ENCODE results near the gene STEAP4. TPM values are rescaled to one million over a fixed set of nuclear protein-coding genes. Genes with fewer than 3 reads are reported as not detected.
"Not testable (repeated sequence)": the region's sequence is repeated elsewhere in the genome, so short reads cannot be mapped to it uniquely, and the experiment has no call there.

The STEAP4 gene
- total RNA-seq, 2 experiments from 2014 or later: not detected

GRCh38 chr7:88262562-88262961 is 44.1 kb downstream of the STEAP4 start:
- Mint-ChIP-seq H3K4me3 (no peak overlapping the region), H3K27me3 (peaks cover 11% of the 10 kb centered on the region), H3K9me3 (ENCODE audit: low read depth) (no peaks in the 10 kb centered on the region), H3K4me1 (no peaks in the 10 kb centered on the region), H3K27ac (no peak overlapping the region), H3K36me3 (ENCODE audit: low read depth) (no peaks in the 10 kb centered on the region)
- CTCF ChIA-PET: no interaction called here
- intact Hi-C loops (cut with DNase I, micrococcal nuclease): no loop called here
- POLR2A ChIA-PET: no interaction called here
- ATAC-seq (no peak), DNase-seq (no peak)

GRCh38 chr7:88260719-88261118 is 46.0 kb downstream of the STEAP4 start:
- ATAC-seq (no peak), DNase-seq (no peak)
- Mint-ChIP-seq H3K4me3 (no peak overlapping the region), H3K27me3 (peaks cover 13% of the 10 kb centered on the region), H3K36me3 (ENCODE audit: low read depth) (no peaks in the 10 kb centered on the region), H3K4me1 (no peaks in the 10 kb centered on the region), H3K27ac (no peak overlapping the region), H3K9me3 (ENCODE audit: low read depth) (no peaks in the 10 kb centered on the region)
- ChIA-PET POLR2A (no interaction called here), CTCF (no interaction called here)
- intact Hi-C loops (cut with DNase I, micrococcal nuclease): no loop called here

GRCh38 chr7:88259656-88260380 is 46.9 kb downstream of the STEAP4 start:
- H3K9me3 Mint-ChIP-seq (ENCODE audit: low read depth): no peaks in the 10 kb centered on the region
- ChIA-PET POLR2A (no interaction called here), CTCF (no interaction called here)
- H3K4me1 Mint-ChIP-seq: no peaks in the 10 kb centered on the region
- intact Hi-C loops (cut with DNase I, micrococcal nuclease): no loop called here
- ATAC-seq (no peak), DNase-seq (no peak)
- no peaks in the 10 kb centered on the region for H3K36me3 Mint-ChIP-seq (ENCODE audit: low read depth)
- H3K27me3 Mint-ChIP-seq: peaks cover 13% of the 10 kb centered on the region
- no peak overlapping the region for H3K4me3 Mint-ChIP-seq
- no peak overlapping the region for H3K27ac Mint-ChIP-seq

GRCh38 chr7:88258296-88258695 is 48.4 kb downstream of the STEAP4 start:
- POLR2A ChIA-PET; H3K4me1 Mint-ChIP-seq; ATAC-seq; H3K4me3 Mint-ChIP-seq; H3K36me3 Mint-ChIP-seq (ENCODE audit: low read depth); DNase-seq; H3K27ac Mint-ChIP-seq; intact Hi-C loops (cut with DNase I, micrococcal nuclease): not testable (repeated sequence)
- CTCF ChIA-PET: interaction anchor here (0.8 kb wide), 1 partner anchor 15 kb away, joined by 3 read pairs; no protein-coding TSS in a partner anchor
- H3K27me3 Mint-ChIP-seq: peaks cover 13% of the 10 kb centered on the region
- H3K9me3 Mint-ChIP-seq (ENCODE audit: low read depth): peaks cover 11% of the 10 kb centered on the region

- H3K4me3 Mint-ChIP-seq: no peak overlapping the region
- H3K36me3 Mint-ChIP-seq (ENCODE audit: low read depth): no peaks in the 10 kb centered on the region
- POLR2A ChIA-PET: no interaction called here
- DNase-seq (no peak), ATAC-seq (no peak)
- no peak overlapping the region for H3K27ac Mint-ChIP-seq
- intact Hi-C loops (cut with DNase I, micrococcal nuclease): no loop called here
- peaks cover 11% of the 10 kb centered on the region for H3K9me3 Mint-ChIP-seq (ENCODE audit: low read depth)
- no peaks in the 10 kb centered on the region for H3K4me1 Mint-ChIP-seq
- CTCF ChIA-PET: no interaction called here
- peaks cover 13% of the 10 kb centered on the region for H3K27me3 Mint-ChIP-seq
These were observed 49.8 kb downstream of the STEAP4 start for GRCh38 chr7:88256906-88257305.

- Mint-ChIP-seq H3K27me3 (peaks cover 18% of the 10 kb centered on the region), H3K36me3 (ENCODE audit: low read depth) (no peaks in the 10 kb centered on the region), H3K9me3 (ENCODE audit: low read depth) (peaks cover 11% of the 10 kb centered on the region), H3K4me3 (no peak overlapping the region), H3K4me1 (no peaks in the 10 kb centered on the region), H3K27ac (no peak overlapping the region)
- POLR2A ChIA-PET: no interaction called here
- CTCF ChIA-PET: no interaction called here
- DNase-seq (no peak), ATAC-seq (no peak)
- intact Hi-C loops (cut with DNase I, micrococcal nuclease): no loop called here
These were observed 51.8 kb downstream of the STEAP4 start for GRCh38 chr7:88254721-88255424.

GRCh38 chr7:88253640-88254039 is 53.1 kb downstream of the STEAP4 start:
- Mint-ChIP-seq H3K27me3 (peaks cover 16% of the 10 kb centered on the region), H3K4me1 (no peaks in the 10 kb centered on the region), H3K27ac (no peak overlapping the region), H3K36me3 (ENCODE audit: low read depth) (no peaks in the 10 kb centered on the region), H3K4me3 (no peak overlapping the region), H3K9me3 (ENCODE audit: low read depth) (peaks cover 11% of the 10 kb centered on the region)
- POLR2A ChIA-PET: no interaction called here
- CTCF ChIA-PET: interaction anchor here (0.8 kb wide), 1 partner anchor 10 kb away, joined by 5 read pairs; no protein-coding TSS in a partner anchor
- ATAC-seq: no peak
- DNase-seq: no peak
- intact Hi-C loops (cut with DNase I, micrococcal nuclease): no loop called here

- POLR2A ChIA-PET: no interaction called here
- Mint-ChIP-seq H3K36me3 (ENCODE audit: low read depth) (no peaks in the 10 kb centered on the region), H3K27me3 (peaks cover 2% of the 10 kb centered on the region), H3K4me1 (no peaks in the 10 kb centered on the region), H3K27ac (no peak overlapping the region), H3K9me3 (ENCODE audit: low read depth) (no peaks in the 10 kb centered on the region), H3K4me3 (no peak overlapping the region)
- CTCF ChIA-PET: interaction anchor here (1.0 to 1.7 kb wide), 3 partner anchors 10 to 591 kb away, joined by 3 to 6 read pairs (median 5); no protein-coding TSS in a partner anchor
- intact Hi-C loops (cut with DNase I, micrococcal nuclease): loop anchor here (5.0 to 10.0 kb wide), 4 partner anchors 113 to 1871 kb away; no protein-coding TSS in a partner anchor
- ATAC-seq: no peak
- no peak for DNase-seq
These were observed 62.4 kb downstream of the STEAP4 start for GRCh38 chr7:88244258-88244657.

- intact Hi-C loops (cut with DNase I, micrococcal nuclease): loop anchor here (1.0 to 10.0 kb wide), 7 partner anchors 114 to 1871 kb away; no protein-coding TSS in a partner anchor
- ATAC-seq: peak; percentile 23
- CTCF ChIA-PET: interaction anchor here (0.7 to 1.7 kb wide), 10 partner anchors 8 to 923 kb away, joined by 3 to 6 read pairs (median 3); no protein-coding TSS in a partner anchor
- DNase-seq: no peak
- no peak overlapping the region for H3K4me3 Mint-ChIP-seq
- POLR2A ChIA-PET: no interaction called here
- H3K27ac Mint-ChIP-seq: no peak overlapping the region
- H3K27me3 Mint-ChIP-seq: peaks cover 2% of the 10 kb centered on the region
- H3K4me1 Mint-ChIP-seq: no peaks in the 10 kb centered on the region
- no peaks in the 10 kb centered on the region for H3K9me3 Mint-ChIP-seq (ENCODE audit: low read depth)
- H3K36me3 Mint-ChIP-seq (ENCODE audit: low read depth): no peaks in the 10 kb centered on the region
These were observed 63.3 kb downstream of the STEAP4 start for GRCh38 chr7:88243345-88243909.

GRCh38 chr7:88239852-88240251 is 66.8 kb downstream of the STEAP4 start:
- Mint-ChIP-seq H3K4me3 (no peak overlapping the region), H3K4me1 (no peaks in the 10 kb centered on the region), H3K27me3 (peaks cover 5% of the 10 kb centered on the region), H3K36me3 (ENCODE audit: low read depth) (no peaks in the 10 kb centered on the region), H3K27ac (no peak overlapping the region), H3K9me3 (ENCODE audit: low read depth) (no peaks in the 10 kb centered on the region)
- POLR2A ChIA-PET: no interaction called here
- intact Hi-C loops (cut with DNase I, micrococcal nuclease): loop anchor here (5.0 to 10.0 kb wide), 4 partner anchors 117 to 1875 kb away; no protein-coding TSS in a partner anchor
- DNase-seq: no peak
- ATAC-seq: no peak
- CTCF ChIA-PET: no interaction called here

GRCh38 chr7:88233828-88234227 is 72.9 kb downstream of the STEAP4 start:
- no peak overlapping the region for H3K27ac Mint-ChIP-seq
- DNase-seq: no peak
- no peaks in the 10 kb centered on the region for H3K36me3 Mint-ChIP-seq (ENCODE audit: low read depth)
- ATAC-seq: no peak
- H3K27me3 Mint-ChIP-seq: peaks cover 16% of the 10 kb centered on the region
- H3K9me3 Mint-ChIP-seq (ENCODE audit: low read depth): no peaks in the 10 kb centered on the region
- ChIA-PET CTCF (no interaction called here), POLR2A (no interaction called here)
- no peak overlapping the region for H3K4me3 Mint-ChIP-seq
- no peaks in the 10 kb centered on the region for H3K4me1 Mint-ChIP-seq
- intact Hi-C loops (cut with DNase I, micrococcal nuclease): no loop called here

- H3K27ac Mint-ChIP-seq: no peak overlapping the region
- peaks cover 18% of the 10 kb centered on the region for H3K27me3 Mint-ChIP-seq
- CTCF ChIA-PET: no interaction called here
- H3K4me1 Mint-ChIP-seq: no peaks in the 10 kb centered on the region
- POLR2A ChIA-PET: no interaction called here
- no peaks in the 10 kb centered on the region for H3K36me3 Mint-ChIP-seq (ENCODE audit: low read depth)
- DNase-seq (no peak), ATAC-seq (no peak)
- intact Hi-C loops (cut with DNase I, micrococcal nuclease): no loop called here
- no peaks in the 10 kb centered on the region for H3K9me3 Mint-ChIP-seq (ENCODE audit: low read depth)
- H3K4me3 Mint-ChIP-seq: no peak overlapping the region
These were observed 76.0 kb downstream of the STEAP4 start for GRCh38 chr7:88230646-88231045.
